ENCODE measurements around the gene CRACDL.

CRACDL gene

GRCh38 chr2:98781822-98782221 lies 154.2 kb downstream of the CRACDL start:
- ATAC-seq (replicated peaks) (no peak), DNase-seq (no peak)
- peaks cover 0 to 2% of the 10 kb centered on the region in 2 donors for H3K4me1 Mint-ChIP-seq
- no peak overlapping the region for H3K27ac Mint-ChIP-seq
- peaks cover 9 to 10% of the 10 kb centered on the region in 2 donors for H3K9me3 Mint-ChIP-seq
- H3K27me3 Mint-ChIP-seq, result no peaks in the 10 kb centered on the region
- H3K4me3 Mint-ChIP-seq, result no peak overlapping the region
- peaks cover 1 to 4% of the 10 kb centered on the region in 2 donors for H3K36me3 Mint-ChIP-seq

DNA sequence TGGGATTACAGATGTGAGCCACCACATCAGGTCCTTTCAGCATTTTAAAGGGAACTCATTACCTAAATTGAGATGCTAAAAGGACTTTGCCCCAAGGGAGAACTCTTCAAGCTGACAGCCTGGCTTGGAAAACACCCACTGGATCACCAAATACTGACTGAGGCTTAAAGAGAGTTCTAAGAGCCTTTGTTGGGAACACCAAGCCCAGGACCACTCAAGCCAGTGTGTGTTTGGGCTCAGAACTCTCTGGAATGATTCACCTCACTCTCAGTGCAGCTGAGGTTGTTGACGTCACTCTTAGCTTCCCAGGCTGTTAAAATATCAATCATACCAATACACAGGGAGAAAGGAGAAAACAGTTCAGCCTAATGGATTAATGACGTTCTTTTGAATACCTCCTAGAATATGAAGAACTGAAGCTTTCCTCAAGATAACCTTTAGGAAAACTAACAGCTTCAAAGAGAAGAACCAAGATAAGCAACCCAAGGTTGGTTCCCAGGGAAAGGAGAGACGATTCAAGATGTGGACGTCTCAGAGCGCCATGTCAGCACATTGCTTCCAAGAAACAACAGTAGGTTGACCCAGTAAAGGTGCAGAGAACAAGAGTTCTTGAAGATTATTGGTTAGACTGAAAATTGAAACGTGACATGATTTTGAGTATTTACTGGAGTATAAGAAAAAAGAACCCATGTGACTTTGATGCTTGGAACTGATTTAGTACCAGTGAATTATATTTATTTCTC lies 157.1 kb downstream of the CRACDL start:
- H3K27me3 Mint-ChIP-seq, result peaks cover 7% of the 10 kb centered on the region in 2 donors
- H3K27ac Mint-ChIP-seq, result no peak overlapping the region
- ATAC-seq (replicated peaks) (no peak), DNase-seq (no peak)
- no peak overlapping the region for H3K4me3 Mint-ChIP-seq
- H3K36me3 Mint-ChIP-seq, result peaks cover 1 to 4% of the 10 kb centered on the region in 2 donors
- no peaks in the 10 kb centered on the region for H3K4me1 Mint-ChIP-seq
- peaks cover 9 to 10% of the 10 kb centered on the region in 2 donors for H3K9me3 Mint-ChIP-seq

GRCh38 chr2:98778151-98778550 lies 157.9 kb downstream of the CRACDL start:
- H3K9me3 Mint-ChIP-seq, result peaks cover 9 to 10% of the 10 kb centered on the region in 2 donors
- ATAC-seq (replicated peaks), result no peak
- DNase-seq, result no peak
- H3K36me3 Mint-ChIP-seq, result peaks cover 1 to 4% of the 10 kb centered on the region in 2 donors
- peaks cover 0 to 2% of the 10 kb centered on the region in 2 donors for H3K4me1 Mint-ChIP-seq
- no peak overlapping the region for H3K4me3 Mint-ChIP-seq
- H3K27me3 Mint-ChIP-seq, result peaks cover 7 to 12% of the 10 kb centered on the region in 2 donors
- H3K27ac Mint-ChIP-seq, result no peak overlapping the region

GRCh38 chr2:98777710-98778109 lies 158.3 kb downstream of the CRACDL start:
- Mint-ChIP-seq H3K27me3 (peaks cover 11 to 17% of the 10 kb centered on the region in 2 donors), H3K4me3 (no peak overlapping the region), H3K36me3 (peaks cover 1 to 4% of the 10 kb centered on the region in 2 donors), H3K27ac (no peak overlapping the region), H3K4me1 (peaks cover 0 to 5% of the 10 kb centered on the region in 2 donors), H3K9me3 (peaks cover 9 to 10% of the 10 kb centered on the region in 2 donors)
- no peak for DNase-seq
- ATAC-seq (replicated peaks), result no peak

GRCh38 chr2:98777076-98777475 lies 158.9 kb downstream of the CRACDL start:
- Mint-ChIP-seq H3K27ac (no peak overlapping the region), H3K27me3 (peaks cover 16 to 21% of the 10 kb centered on the region in 2 donors), H3K36me3 (peaks cover 0 to 4% of the 10 kb centered on the region in 2 donors), H3K4me3 (no peak overlapping the region), H3K4me1 (peaks cover 3 to 9% of the 10 kb centered on the region in 2 donors), H3K9me3 (peaks cover 5 to 6% of the 10 kb centered on the region in 2 donors)
- DNase-seq (no peak), ATAC-seq (replicated peaks) (no peak)

- ATAC-seq (replicated peaks), result no peak
- Mint-ChIP-seq H3K27ac (no peak overlapping the region), H3K4me1 (peaks cover 12 to 15% of the 10 kb centered on the region in 2 donors), H3K4me3 (no peak overlapping the region), H3K36me3 (peaks cover 0 to under 1% of the 10 kb centered on the region in 2 donors), H3K9me3 (no peaks in the 10 kb centered on the region), H3K27me3 (peaks cover 23 to 31% of the 10 kb centered on the region in 2 donors)
- no peak for DNase-seq
These were observed 159.9 kb downstream of the CRACDL start for GRCh38 chr2:98776136-98776535.

DNA sequence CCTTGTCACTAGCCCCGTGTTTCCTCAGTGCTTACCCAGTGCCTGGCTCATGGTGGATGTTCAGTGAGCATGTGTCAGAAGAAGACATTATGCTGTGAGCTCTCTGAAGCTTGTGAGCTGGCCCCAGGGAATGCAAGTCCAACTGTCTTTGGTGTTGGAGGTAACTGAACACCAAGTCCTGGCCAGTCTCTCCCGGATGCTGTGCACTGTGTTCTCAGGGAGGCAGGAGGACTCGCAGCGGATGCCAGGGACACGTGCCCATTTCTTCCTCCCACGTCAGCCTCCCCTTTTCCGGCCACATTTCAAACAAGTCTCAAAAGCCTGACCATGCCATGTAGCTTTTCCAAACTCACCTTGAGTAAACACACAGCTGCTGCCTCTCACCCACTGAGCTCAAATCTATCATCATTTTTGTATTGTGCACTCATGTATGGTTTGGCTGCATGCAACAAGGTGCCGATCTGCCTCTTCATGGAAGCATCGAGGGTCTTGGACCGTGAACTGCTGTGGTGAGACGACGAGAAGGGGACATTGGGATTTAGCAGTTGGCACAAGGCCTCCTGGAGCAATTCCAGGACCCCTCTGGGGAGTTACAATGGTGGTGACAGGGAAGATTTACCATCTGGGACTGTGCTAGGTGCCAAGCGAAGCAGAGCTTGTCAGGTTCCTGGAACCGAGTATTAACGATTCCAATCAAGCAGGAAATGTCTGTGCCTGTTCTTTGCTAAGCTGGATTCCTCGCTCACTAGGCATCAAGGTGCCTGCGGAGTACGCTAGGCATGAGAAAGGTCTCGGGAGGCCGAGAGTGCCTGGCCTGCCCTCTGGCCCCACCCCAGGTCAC lies 160.7 kb downstream of the CRACDL start:
- peaks cover 0 to 1% of the 10 kb centered on the region in 2 donors for H3K9me3 Mint-ChIP-seq
- H3K27ac Mint-ChIP-seq, result no peak overlapping the region
- peaks cover 17 to 19% of the 10 kb centered on the region in 2 donors for H3K4me1 Mint-ChIP-seq
- no peak for ATAC-seq (replicated peaks)
- H3K27me3 Mint-ChIP-seq, result peaks cover 30 to 38% of the 10 kb centered on the region in 2 donors
- H3K36me3 Mint-ChIP-seq, result peaks cover 0 to 4% of the 10 kb centered on the region in 2 donors
- H3K4me3 Mint-ChIP-seq, result no peak overlapping the region
- DNase-seq, result no peak

DNA sequence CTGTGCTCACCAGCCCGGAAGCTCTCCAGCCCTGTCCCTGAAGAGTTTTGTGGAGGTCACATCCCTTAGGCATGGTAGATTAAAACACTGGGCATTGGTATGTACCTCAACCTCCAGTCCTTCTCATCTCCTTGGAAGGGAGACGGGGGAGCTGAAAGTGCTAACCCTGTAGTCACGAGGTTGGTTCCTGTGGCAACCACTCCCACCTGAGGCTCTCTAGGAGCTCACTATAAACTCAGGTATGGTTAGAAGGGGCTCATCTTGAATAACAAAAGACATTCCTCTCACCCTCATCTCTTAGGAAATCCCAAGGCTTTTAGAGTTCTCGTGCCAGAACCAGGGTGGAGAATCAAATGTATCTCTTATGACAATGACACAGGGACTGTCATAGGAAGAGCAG lies 162.1 kb downstream of the CRACDL start:
- H3K4me3 Mint-ChIP-seq, result no peak overlapping the region
- H3K27me3 Mint-ChIP-seq, result peaks cover 39 to 48% of the 10 kb centered on the region in 2 donors
- peaks cover 17 to 20% of the 10 kb centered on the region in 2 donors for H3K4me1 Mint-ChIP-seq
- no peak for DNase-seq
- ATAC-seq (replicated peaks), result no peak
- peaks cover 0 to 1% of the 10 kb centered on the region in 2 donors for H3K9me3 Mint-ChIP-seq
- peaks cover 0 to 4% of the 10 kb centered on the region in 2 donors for H3K36me3 Mint-ChIP-seq
- no peak overlapping the region for H3K27ac Mint-ChIP-seq

DNA sequence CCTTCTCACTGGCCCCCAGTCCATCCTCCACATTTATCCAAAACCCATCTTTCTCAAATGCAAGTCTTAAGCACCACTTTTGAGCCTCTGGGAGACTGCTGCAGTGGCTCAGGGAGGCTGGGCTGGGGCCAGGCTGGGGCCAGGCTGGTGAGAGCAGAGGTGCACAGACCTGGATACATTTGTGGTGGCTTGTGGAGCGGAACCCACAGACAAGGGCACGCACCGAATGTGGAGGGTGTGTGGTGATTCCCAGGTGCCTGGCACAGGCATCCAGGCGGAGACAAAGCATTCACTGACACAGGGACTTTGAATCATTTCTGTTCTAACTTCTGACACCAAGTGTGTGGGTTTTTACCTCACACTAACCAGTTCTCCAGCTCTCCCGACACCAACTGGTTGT lies 162.9 kb downstream of the CRACDL start:
- DNase-seq (no peak), ATAC-seq (replicated peaks) (no peak)
- H3K9me3 Mint-ChIP-seq, result peaks cover 0 to 1% of the 10 kb centered on the region in 2 donors
- H3K27ac Mint-ChIP-seq, result no peak overlapping the region
- H3K4me3 Mint-ChIP-seq, result no peak overlapping the region
- H3K4me1 Mint-ChIP-seq, result peaks cover 17 to 24% of the 10 kb centered on the region in 2 donors
- H3K36me3 Mint-ChIP-seq, result peaks cover 0 to 4% of the 10 kb centered on the region in 2 donors
- H3K27me3 Mint-ChIP-seq, result peaks cover 47 to 55% of the 10 kb centered on the region in 2 donors

DNA sequence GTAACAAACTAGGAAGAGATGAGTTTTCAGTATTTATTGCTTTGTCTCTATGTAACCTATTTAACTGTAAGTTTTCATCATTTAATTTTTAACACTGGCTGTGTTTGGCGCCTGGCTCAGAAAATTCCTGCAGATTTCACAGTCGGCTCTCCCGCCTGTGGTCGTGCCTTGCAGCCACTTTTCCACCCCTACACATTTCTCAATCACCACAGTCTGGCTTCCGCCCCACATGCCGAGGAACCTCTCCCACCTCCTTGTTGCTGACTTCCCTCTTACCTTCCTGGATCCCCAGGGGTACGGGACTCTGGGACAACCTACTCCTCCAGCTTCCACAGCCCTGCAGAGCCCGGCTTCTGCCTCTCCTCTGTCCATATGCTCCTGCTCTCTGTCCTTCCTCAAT lies 163.5 kb downstream of the CRACDL start:
- Mint-ChIP-seq H3K27me3 (peaks cover 48 to 61% of the 10 kb centered on the region in 2 donors), H3K27ac (no peak overlapping the region), H3K9me3 (peaks cover 0 to 1% of the 10 kb centered on the region in 2 donors), H3K36me3 (peaks cover 0 to 4% of the 10 kb centered on the region in 2 donors), H3K4me3 (no peak overlapping the region), H3K4me1 (peaks cover 17 to 24% of the 10 kb centered on the region in 2 donors)
- ATAC-seq (replicated peaks), result no peak
- DNase-seq, result no peak

- Mint-ChIP-seq H3K4me3 (peak overlapping the region; percentile 76 to 77), H3K36me3 (peaks cover 0 to 4% of the 10 kb centered on the region in 2 donors), H3K27ac (peak overlapping the region; percentile 20), H3K27me3 (peaks cover 48 to 67% of the 10 kb centered on the region in 2 donors), H3K9me3 (peaks cover 0 to 1% of the 10 kb centered on the region in 2 donors), H3K4me1 (peaks cover 17 to 24% of the 10 kb centered on the region in 2 donors)
- ATAC-seq (replicated peaks), result peak; percentile 70 to 79
- DNase-seq, result no peak
These were observed 164.1 kb downstream of the CRACDL start for GRCh38 chr2:98771721-98772524.

GRCh38 chr2:98771264-98771663 lies 164.8 kb downstream of the CRACDL start:
- H3K36me3 Mint-ChIP-seq, result peaks cover 0 to 4% of the 10 kb centered on the region in 2 donors

GRCh38 chr2:98769784-98770183 lies 166.2 kb downstream of the CRACDL start:
- Mint-ChIP-seq H3K4me3 (no peak overlapping the region), H3K27me3 (peaks cover 52 to 73% of the 10 kb centered on the region in 2 donors), H3K27ac (no peak overlapping the region), H3K4me1 (peaks cover 32 to 34% of the 10 kb centered on the region in 2 donors), H3K36me3 (peaks cover 0 to 4% of the 10 kb centered on the region in 2 donors), H3K9me3 (peaks cover 0 to 1% of the 10 kb centered on the region in 2 donors)
- ATAC-seq (replicated peaks), result no peak
- DNase-seq, result no peak

More at GRCh38 chr2:98771264-98771663, 164.8 kb downstream of the CRACDL start:
- no peak for ATAC-seq (replicated peaks)
- no peak for DNase-seq
- Mint-ChIP-seq H3K9me3 (peaks cover 0 to 1% of the 10 kb centered on the region in 2 donors), H3K27ac (no peak overlapping the region), H3K4me1 (peaks cover 24 to 26% of the 10 kb centered on the region in 2 donors), H3K27me3 (peaks cover 53 to 74% of the 10 kb centered on the region in 2 donors), H3K4me3 (peak overlapping the region in 1 of 2 donors; percentile 77)
